Epithelial cell of esophagus (primary cell): ENCODE measurements around the gene GINS2.

Source experiments
- DNase-seq: peaks from one replicate; pipeline ENCODE4 v3.0.0; 2010; ENCODE audit warnings: low read depth
- H3K4me3 ChIP-seq: 2 replicates; pipeline ENCODE4 v1.5.1; 2011; ENCODE audit warnings: mild to moderate bottlenecking, low read length, control low read depth
- CTCF ChIP-seq: IDR thresholded peaks from 2 replicates; pipeline ENCODE4 v1.5.1; 2011; ENCODE audit warnings: low read depth, mild to moderate bottlenecking, low read length, control low read depth, inconsistent platforms; ENCODE audit not compliant: insufficient read depth; ENCODE audit errors: missing control alignments

Gene GINS2

GRCh38 chr16:85724126-85724879 lies 35.5 kb upstream of the GINS2 start:
- TF ChIP-seq CTCF, result no peak
- H3K4me3 ChIP-seq, result no peak overlapping the region
- DNase-seq, result no peak

GRCh38 chr16:85722128-85722893 lies 33.6 kb upstream of the GINS2 start:
- no peak for TF ChIP-seq CTCF
- no peak overlapping the region for H3K4me3 ChIP-seq
- peak; percentile 37 for DNase-seq

- TF ChIP-seq CTCF, result no peak
- peak; percentile 88 for DNase-seq
- H3K4me3 ChIP-seq, result no peak overlapping the region
Measured at GRCh38 chr16:85720302-85720637, 31.5 kb upstream of the GINS2 start.

GRCh38 chr16:85719605-85720301 lies 31.0 kb upstream of the GINS2 start:
- TF ChIP-seq CTCF, result no peak

GRCh38 chr16:85718682-85719081 lies 29.9 kb upstream of the GINS2 start:
- peak; percentile 52 for TF ChIP-seq CTCF
- DNase-seq, result peak; percentile 55

More at GRCh38 chr16:85719605-85720301, 31.0 kb upstream of the GINS2 start:
- no peak for DNase-seq
- H3K4me3 ChIP-seq, result no peak overlapping the region

GRCh38 chr16:85718153-85718477 lies 29.4 kb upstream of the GINS2 start:
- DNase-seq, result no peak
- H3K4me3 ChIP-seq, result no peak overlapping the region
- TF ChIP-seq CTCF, result no peak

More at GRCh38 chr16:85718682-85719081, 29.9 kb upstream of the GINS2 start:
- H3K4me3 ChIP-seq, result no peak overlapping the region
